HEK293 (cell line): ENCODE data around the gene CPSF6.

Experiments used
- CTCF ChIA-PET: fragments of 350-600 bp; formaldehyde crosslinking; extraction: SDS; loops from one replicate; lab custom pipeline; 2021; ENCODE audit warnings: antibody characterized with exemption; lab: Yijun Ruan, JAX
- POLR2A ChIA-PET: fragments of 300-600 bp; formaldehyde crosslinking; extraction: SDS; loops from one replicate; lab custom pipeline; 2020; ENCODE audit warnings: antibody characterized with exemption, inconsistent platforms; lab: Yijun Ruan, JAX
- H3K27ac ChIP-seq: fragments of 200-500 bp; sonication (Bioruptor generic); 2 replicates; pipeline ENCODE4 v1.5.1; 2014; ENCODE audit warnings: low read depth, low read length, control low read depth, inconsistent platforms; ENCODE audit errors: extremely low read depth
- H3K36me3 ChIP-seq, 2 experiments: fragments of 200-500 bp in 1 of 2; sonication (Bioruptor generic) in 1 of 2; 1 replicate in 1 of 2; 2 replicates in 1 of 2; pipeline ENCODE4 v1.5.1; 2014 to 2017; ENCODE audit warnings: inconsistent platforms in 2 of 2, low read length in 2 of 2; ENCODE audit not compliant: control insufficient read depth in 2 of 2, insufficient read depth in 1 of 2
- H3K4me1 ChIP-seq: fragments of 200-500 bp; sonication (Bioruptor generic); 2 replicates; pipeline ENCODE4 v1.5.1; 2014; ENCODE audit warnings: mild to moderate bottlenecking, low read length, inconsistent platforms; ENCODE audit not compliant: control insufficient read depth, insufficient read depth
- H3K4me3 ChIP-seq: 2 replicates; pipeline ENCODE4 v1.5.1; 2011; ENCODE audit warnings: low read depth, mild to moderate bottlenecking, control low read depth, low read length, moderate library complexity
- H3K9me3 ChIP-seq: fragments of 200-500 bp; sonication (Bioruptor generic); 2 replicates; pipeline ENCODE4 v1.5.1; 2014; ENCODE audit warnings: low read depth, low read length, inconsistent platforms; ENCODE audit not compliant: control insufficient read depth, insufficient read depth
- AEBP2 ChIP-seq: fragments of 450-650 bp; formaldehyde crosslinking; IDR thresholded peaks from 2 replicates; pipeline ENCODE4 v1.5.1; 2016; ENCODE audit warnings: missing biosample characterization, missing genetic modification characterization, borderline replicate concordance
- BCL11A ChIP-seq: fragments of 450-650 bp; formaldehyde crosslinking; IDR thresholded peaks from 2 replicates; pipeline ENCODE4 v1.5.1; 2016; ENCODE audit warnings: low read depth, missing biosample characterization, missing genetic modification characterization
- ELK4 ChIP-seq: IDR thresholded peaks from 2 replicates; pipeline ENCODE4 v1.6.1; 2011; ENCODE audit warnings: mild to moderate bottlenecking, low read depth, low read length, borderline replicate concordance
- HOXD13 ChIP-seq: sonication (generic); formaldehyde crosslinking; IDR thresholded peaks from 2 replicates; pipeline ENCODE4 v1.8.0; 2022; ENCODE audit warnings: missing genetic modification reagents, borderline replicate concordance
- INSM2 ChIP-seq: fragments of 450-650 bp; formaldehyde crosslinking; IDR thresholded peaks from 2 replicates; pipeline ENCODE4 v1.5.1; 2016; ENCODE audit warnings: missing biosample characterization, missing genetic modification characterization
- KLF9 ChIP-seq: fragments of 450-650 bp; formaldehyde crosslinking; IDR thresholded peaks from 2 replicates; pipeline ENCODE4 v1.5.1; 2016; ENCODE audit warnings: missing biosample characterization, missing genetic modification characterization, low read depth
- OSR2 ChIP-seq: fragments of 450-650 bp; formaldehyde crosslinking; IDR thresholded peaks from 2 replicates; pipeline ENCODE4 v1.5.1; 2016; ENCODE audit warnings: missing biosample characterization, missing genetic modification characterization
- OVOL3 ChIP-seq: fragments of 450-650 bp; formaldehyde crosslinking; IDR thresholded peaks from 2 replicates; pipeline ENCODE4 v1.5.1; 2016; ENCODE audit warnings: missing biosample characterization, missing genetic modification characterization
- ZBTB11 ChIP-seq: fragments of 450-650 bp; formaldehyde crosslinking; conservative IDR thresholded peaks from 2 replicates; pipeline ENCODE4 v1.5.1; 2016; ENCODE audit warnings: low read depth, missing biosample characterization, missing genetic modification characterization
- ZBTB8A ChIP-seq: fragments of 450-650 bp; formaldehyde crosslinking; IDR thresholded peaks from 2 replicates; pipeline ENCODE4 v1.5.1; 2016; ENCODE audit warnings: missing biosample characterization, missing genetic modification characterization
- ZFP37 ChIP-seq: fragments of 450-650 bp; formaldehyde crosslinking; IDR thresholded peaks from 2 replicates; pipeline ENCODE4 v1.5.1; 2016; ENCODE audit warnings: missing biosample characterization, missing genetic modification characterization
- ZNF112 ChIP-seq: fragments of 450-650 bp; formaldehyde crosslinking; IDR thresholded peaks from 2 replicates; pipeline ENCODE4 v1.5.0; 2017; ENCODE audit warnings: missing biosample characterization, missing genetic modification characterization
- ZNF114 ChIP-seq: fragments of 450-650 bp; formaldehyde crosslinking; IDR thresholded peaks from 2 replicates; pipeline ENCODE4 v1.5.0; 2017; ENCODE audit warnings: missing biosample characterization, missing genetic modification characterization
- ZNF280C ChIP-seq: fragments of 450-650 bp; formaldehyde crosslinking; IDR thresholded peaks from 2 replicates; pipeline ENCODE4 v1.5.1; 2016; ENCODE audit warnings: missing biosample characterization, missing genetic modification characterization
- ZNF302 ChIP-seq: fragments of 450-650 bp; formaldehyde crosslinking; IDR thresholded peaks from 2 replicates; pipeline ENCODE4 v1.5.1; 2016; ENCODE audit warnings: missing biosample characterization, missing genetic modification characterization, low read depth
- ZNF404 ChIP-seq: fragments of 450-650 bp; formaldehyde crosslinking; IDR thresholded peaks from 2 replicates; pipeline ENCODE4 v1.5.1; 2017; ENCODE audit warnings: missing biosample characterization, missing genetic modification characterization
- ZNF473 ChIP-seq: fragments of 450-650 bp; formaldehyde crosslinking; IDR thresholded peaks from 2 replicates; pipeline ENCODE4 v1.5.1; 2017; ENCODE audit warnings: missing biosample characterization, missing genetic modification characterization
- ZNF48 ChIP-seq: fragments of 450-650 bp; formaldehyde crosslinking; IDR thresholded peaks from 2 replicates; pipeline ENCODE4 v1.5.1; 2016; ENCODE audit warnings: missing biosample characterization, missing genetic modification characterization
- ZNF626 ChIP-seq: fragments of 450-650 bp; sonication (Bioruptor Pico); formaldehyde crosslinking; IDR thresholded peaks from 2 replicates; pipeline ENCODE4 v1.5.1; 2018; ENCODE audit warnings: missing biosample characterization, missing genetic modification characterization, inconsistent platforms
- ZNF645 ChIP-seq: fragments of 450-650 bp; formaldehyde crosslinking; IDR thresholded peaks from 2 replicates; pipeline ENCODE4; 2016; ENCODE audit warnings: missing biosample characterization, missing genetic modification characterization
- ZNF654 ChIP-seq: fragments of 450-650 bp; formaldehyde crosslinking; IDR thresholded peaks from 2 replicates; pipeline ENCODE4 v1.5.1; 2016; ENCODE audit warnings: low read depth, missing biosample characterization, missing genetic modification characterization
- ZNF670 ChIP-seq: fragments of 450-650 bp; formaldehyde crosslinking; IDR thresholded peaks from 2 replicates; pipeline ENCODE4 v1.5.1; 2016; ENCODE audit warnings: missing biosample characterization, missing genetic modification characterization, low read depth
- ZNF677 ChIP-seq: fragments of 450-650 bp; IDR thresholded peaks from 2 replicates; pipeline ENCODE4 v1.5.0; 2018; ENCODE audit warnings: missing biosample characterization, mild to moderate bottlenecking, missing genetic modification characterization, moderate library complexity
- ZSCAN30 ChIP-seq: fragments of 450-650 bp; IDR thresholded peaks from 2 replicates; pipeline ENCODE4 v1.5.1; 2018; ENCODE audit warnings: missing biosample characterization, mild to moderate bottlenecking, missing genetic modification characterization, moderate library complexity
- ZSCAN5A ChIP-seq: fragments of 450-650 bp; formaldehyde crosslinking; IDR thresholded peaks from 2 replicates; pipeline ENCODE4 v1.5.1; 2016; ENCODE audit warnings: missing biosample characterization, missing genetic modification characterization

Gene CPSF6

GRCh38 chr12:69239922-69240630 is 707 bp downstream of the CPSF6 start:
- POLR2A ChIA-PET = interaction anchor here (1.2 kb wide), 1 partner anchor 12 kb away, joined by 3 read pairs; no protein-coding TSS in a partner anchor
- Histone ChIP-seq H3K9me3 (no peaks in the 10 kb centered on the region), H3K36me3 (peaks cover 8 to 10% of the 10 kb centered on the region in 2 experiments; a peak in 2 of 3 replicates), H3K27ac (peak overlapping the region; percentile 97), H3K4me3 (peak overlapping the region; percentile 87), H3K4me1 (peaks cover 11% of the 10 kb centered on the region)
- CTCF ChIA-PET = no interaction called here
- TF ChIP-seq ZSCAN5A (tag by site-specific recombination) = no peak
- no peak for TF ChIP-seq HOXD13
- TF ChIP-seq ZNF280C = no peak
- no peak for TF ChIP-seq OSR2 (tag by site-specific recombination)
- no peak for TF ChIP-seq ZNF302
- TF ChIP-seq ZNF677 (tag by site-specific recombination) = 0 out of 2 replicates have a peak, but pooled peaks have one; percentile 2
- peak; percentile 51 for TF ChIP-seq ZBTB11 (tag by site-specific recombination)
- no peak for TF ChIP-seq ZNF670 (tag by site-specific recombination)
- TF ChIP-seq INSM2 (tag by site-specific recombination) = no peak
- peak; percentile 52; the same call in 1 of the 2 replicates for TF ChIP-seq ZSCAN30 (tag by site-specific recombination)
- no peak for TF ChIP-seq OVOL3 (tag by site-specific recombination)
- no peak for TF ChIP-seq ZNF626 (tag by site-specific recombination)
- TF ChIP-seq ZNF114 = no peak
- TF ChIP-seq ZFP37 (tag by site-specific recombination) = 0 out of 2 replicates have a peak, but pooled peaks have one; percentile 26
- peak; percentile 67 for TF ChIP-seq ZBTB8A (tag by site-specific recombination)
- TF ChIP-seq ZNF654 (tag by site-specific recombination) = no peak
- no peak for TF ChIP-seq KLF9 (tag by site-specific recombination)
- no peak for TF ChIP-seq ZNF404 (tag by site-specific recombination)
- no peak for TF ChIP-seq ZNF112 (tag by site-specific recombination)
- TF ChIP-seq ZNF48 (tag by site-specific recombination) = no peak
- no peak for TF ChIP-seq ELK4
- TF ChIP-seq ZNF645 (tag by site-specific recombination) = no peak
- TF ChIP-seq BCL11A (tag by site-specific recombination) = no peak
- TF ChIP-seq AEBP2 (tag by site-specific recombination) = no peak
- TF ChIP-seq ZNF473 (tag by site-specific recombination) = no peak
